Activated CD4-positive, alpha-beta T cell treated with anti-CD3 and anti-CD28 coated beads, Interleukin-2, amount 10 ng/mL, durations not matched to agents 24 days and 14 days (primary cell): Measurements from ENCODE around the gene WFIKKN2. TPM values are rescaled to one million over a fixed set of nuclear protein-coding genes. Genes with fewer than 3 reads are reported as not detected.
"Not testable (repeated sequence)": the region's sequence is repeated elsewhere in the genome, so short reads cannot be mapped to it uniquely, and the experiment has no call there.

Experiments
- DNase-seq: peaks from one replicate; pipeline ENCODE4 v3.0.0; 2022
- H3K27ac Mint-ChIP-seq: one replicate; pipeline ENCODE4 v1.8.0; 2022; ENCODE audit warnings: mild to moderate bottlenecking, mixed read lengths
- H3K27me3 Mint-ChIP-seq: one replicate; pipeline ENCODE4 v1.8.0; 2022; ENCODE audit warnings: mixed read lengths
- H3K36me3 Mint-ChIP-seq: one replicate; pipeline ENCODE4 v1.8.0; 2022; ENCODE audit warnings: low read depth, mild to moderate bottlenecking, mixed read lengths
- H3K4me1 Mint-ChIP-seq: one replicate; pipeline ENCODE4 v1.8.0; 2021; ENCODE audit warnings: mixed read lengths
- H3K4me3 Mint-ChIP-seq: one replicate; pipeline ENCODE4 v1.8.0; 2022; ENCODE audit warnings: mild to moderate bottlenecking, moderate library complexity, mixed read lengths
- H3K9me3 Mint-ChIP-seq: one replicate; pipeline ENCODE4 v1.8.0; 2021; ENCODE audit warnings: mixed read lengths
- intact Hi-C: fragments of 100-400 bp; cut with micrococcal nuclease; formaldehyde crosslinking; loops from one replicate; pipeline ENCODE4 v1.15.1; 2023
- total RNA-seq: library from RNA; stranded (reverse); gene quantifications from 2 replicates; pipeline ENCODE4 v1.2.3, GENCODE V29; 2022

The WFIKKN2 gene
- total RNA-seq, 1 donor from 2014 or later, result not detected

- H3K27me3 Mint-ChIP-seq, result peaks cover 19% of the 10 kb centered on the region
- peak overlapping the region; percentile 68 for H3K4me3 Mint-ChIP-seq
Measured at GRCh38 chr17:50871364-50871763, 36.0 kb downstream of the WFIKKN2 start.

GRCh38 chr17:50871898-50872297 lies 36.5 kb downstream of the WFIKKN2 start:
- H3K9me3 Mint-ChIP-seq, result no peaks in the 10 kb centered on the region
- H3K27me3 Mint-ChIP-seq, result peaks cover 22% of the 10 kb centered on the region
- peaks cover 40% of the 10 kb centered on the region for H3K4me1 Mint-ChIP-seq
- H3K27ac Mint-ChIP-seq, result no peak overlapping the region
- peaks cover 3% of the 10 kb centered on the region for H3K36me3 Mint-ChIP-seq
- no peak for DNase-seq
- intact Hi-C loops, result no loop called here
- H3K4me3 Mint-ChIP-seq, result peak overlapping the region; percentile 68

More at GRCh38 chr17:50871364-50871763, 36.0 kb downstream of the WFIKKN2 start:
- peaks cover 3% of the 10 kb centered on the region for H3K36me3 Mint-ChIP-seq
- peaks cover 40% of the 10 kb centered on the region for H3K4me1 Mint-ChIP-seq
- peak; percentile 89 for DNase-seq
- no peaks in the 10 kb centered on the region for H3K9me3 Mint-ChIP-seq
- intact Hi-C loops, result no loop called here
- H3K27ac Mint-ChIP-seq, result peak overlapping the region; percentile 57

- Mint-ChIP-seq H3K27ac (peak overlapping the region; percentile 41), H3K36me3 (peaks cover 3% of the 10 kb centered on the region), H3K27me3 (peaks cover 23% of the 10 kb centered on the region), H3K9me3 (no peaks in the 10 kb centered on the region), H3K4me1 (peaks cover 34% of the 10 kb centered on the region), H3K4me3 (no peak overlapping the region)
- intact Hi-C loops, result no loop called here
- DNase-seq, result peak; percentile 83
Measured at GRCh38 chr17:50872710-50873424, 37.5 kb downstream of the WFIKKN2 start.

- intact Hi-C loops, result no loop called here
- DNase-seq, result no peak
- H3K4me3 Mint-ChIP-seq, result no peak overlapping the region
- H3K4me1 Mint-ChIP-seq, result peaks cover 20% of the 10 kb centered on the region
- peaks cover 3% of the 10 kb centered on the region for H3K36me3 Mint-ChIP-seq
- H3K9me3 Mint-ChIP-seq, result peaks cover 3% of the 10 kb centered on the region
- H3K27ac Mint-ChIP-seq, result no peak overlapping the region
- peaks cover 36% of the 10 kb centered on the region for H3K27me3 Mint-ChIP-seq
Measured at GRCh38 chr17:50875074-50875473, 39.7 kb downstream of the WFIKKN2 start.

GRCh38 chr17:50877042-50877441 lies 41.7 kb downstream of the WFIKKN2 start:
- peaks cover 36% of the 10 kb centered on the region for H3K27me3 Mint-ChIP-seq
- H3K36me3 Mint-ChIP-seq, intact Hi-C loops, DNase-seq, H3K9me3 Mint-ChIP-seq, H3K4me3 Mint-ChIP-seq, H3K27ac Mint-ChIP-seq: not testable (repeated sequence)
- H3K4me1 Mint-ChIP-seq, result peaks cover 10% of the 10 kb centered on the region

GRCh38 chr17:50877838-50878237 lies 42.5 kb downstream of the WFIKKN2 start:
- Mint-ChIP-seq H3K27ac (no peak overlapping the region), H3K4me3 (no peak overlapping the region), H3K4me1 (peaks cover 9% of the 10 kb centered on the region), H3K27me3 (peaks cover 36% of the 10 kb centered on the region), H3K36me3 (peaks cover 3% of the 10 kb centered on the region), H3K9me3 (peaks cover 3% of the 10 kb centered on the region)
- DNase-seq, result no peak
- intact Hi-C loops, result no loop called here

GRCh38 chr17:50879086-50879485 lies 43.7 kb downstream of the WFIKKN2 start:
- DNase-seq, result no peak
- Mint-ChIP-seq H3K27me3 (peaks cover 34% of the 10 kb centered on the region), H3K9me3 (peaks cover 3% of the 10 kb centered on the region), H3K4me1 (peaks cover 6% of the 10 kb centered on the region), H3K4me3 (no peak overlapping the region), H3K27ac (no peak overlapping the region), H3K36me3 (no peaks in the 10 kb centered on the region)
- intact Hi-C loops, result no loop called here

GRCh38 chr17:50881182-50881581 lies 45.8 kb downstream of the WFIKKN2 start:
- intact Hi-C loops, result loop anchor here (2.0 kb wide), 1 partner anchor 20 kb away; no protein-coding TSS in a partner anchor
- no peak for DNase-seq
- Mint-ChIP-seq H3K4me3 (no peak overlapping the region), H3K36me3 (no peaks in the 10 kb centered on the region), H3K4me1 (peaks cover 7% of the 10 kb centered on the region), H3K27me3 (peaks cover 22% of the 10 kb centered on the region), H3K9me3 (peaks cover 3% of the 10 kb centered on the region), H3K27ac (no peak overlapping the region)

GRCh38 chr17:50882851-50883250 lies 47.5 kb downstream of the WFIKKN2 start:
- intact Hi-C loops, result no loop called here
- Mint-ChIP-seq H3K4me3 (no peak overlapping the region), H3K27me3 (peaks cover 23% of the 10 kb centered on the region), H3K4me1 (peaks cover 14% of the 10 kb centered on the region), H3K9me3 (peaks cover 3% of the 10 kb centered on the region), H3K36me3 (no peaks in the 10 kb centered on the region), H3K27ac (no peak overlapping the region)
- DNase-seq, result no peak

GRCh38 chr17:50883850-50884438 lies 48.6 kb downstream of the WFIKKN2 start:
- H3K27me3 Mint-ChIP-seq, result peaks cover 17% of the 10 kb centered on the region
- no peak overlapping the region for H3K27ac Mint-ChIP-seq
- no peaks in the 10 kb centered on the region for H3K36me3 Mint-ChIP-seq
- DNase-seq, result no peak
- peaks cover 16% of the 10 kb centered on the region for H3K4me1 Mint-ChIP-seq
- intact Hi-C loops, result no loop called here
- H3K4me3 Mint-ChIP-seq, result no peak overlapping the region
- H3K9me3 Mint-ChIP-seq, result peaks cover 2% of the 10 kb centered on the region

- Mint-ChIP-seq H3K4me3 (no peak overlapping the region), H3K9me3 (no peaks in the 10 kb centered on the region), H3K27ac (no peak overlapping the region), H3K27me3 (peaks cover 16% of the 10 kb centered on the region), H3K36me3 (no peaks in the 10 kb centered on the region), H3K4me1 (peaks cover 16% of the 10 kb centered on the region)
- DNase-seq, result no peak
- intact Hi-C loops, result no loop called here
Measured at GRCh38 chr17:50884439-50885311, 49.3 kb downstream of the WFIKKN2 start.

GRCh38 chr17:50887705-50888245 lies 52.4 kb downstream of the WFIKKN2 start:
- H3K27ac Mint-ChIP-seq, result peak overlapping the region; percentile 54
- no peaks in the 10 kb centered on the region for H3K36me3 Mint-ChIP-seq
- intact Hi-C loops, result no loop called here

GRCh38 chr17:50889528-50890118 lies 54.2 kb downstream of the WFIKKN2 start:
- peaks cover 9% of the 10 kb centered on the region for H3K4me1 Mint-ChIP-seq
- H3K9me3 Mint-ChIP-seq, result no peaks in the 10 kb centered on the region
- no peak overlapping the region for H3K27ac Mint-ChIP-seq
- no peaks in the 10 kb centered on the region for H3K36me3 Mint-ChIP-seq
- H3K4me3 Mint-ChIP-seq, result no peak overlapping the region
- intact Hi-C loops, result no loop called here
- H3K27me3 Mint-ChIP-seq, result peaks cover 18% of the 10 kb centered on the region
- DNase-seq, result no peak

More at GRCh38 chr17:50887705-50888245, 52.4 kb downstream of the WFIKKN2 start:
- Mint-ChIP-seq H3K9me3 (no peaks in the 10 kb centered on the region), H3K27me3 (peaks cover 23% of the 10 kb centered on the region), H3K4me3 (no peak overlapping the region), H3K4me1 (peaks cover 16% of the 10 kb centered on the region)
- DNase-seq, result no peak
